Endothelial cell of umbilical vein (primary cell): ENCODE results near the gene PRRT1. TPM values are rescaled to one million over a fixed set of nuclear protein-coding genes. Genes with fewer than 3 reads are reported as not detected.
A peak's percentile ranks its signal among the peaks of the same experiment; 100 is the strongest.

ENCODE experiments used
- BruUV-seq: library from RNA; stranded (reverse); fragments of 400-500 nt; replicated peaks from 2 replicates; lab custom pipeline; 2021; lab: Mats Ljungman, UMichigan
- CTCF ChIA-PET: fragments of 300-600, 350-600 bp; sonication (Branson Sonifier 250); formaldehyde crosslinking; loops from one replicate; lab custom pipeline; 2021; ENCODE audit warnings: antibody characterized with exemption, inconsistent platforms; lab: Charles Lee
- POLR2A ChIA-PET: fragments of 300-600, 350-600 bp; sonication (Branson Sonifier 250); formaldehyde crosslinking; loops from one replicate; lab custom pipeline; 2021; ENCODE audit warnings: antibody characterized with exemption, inconsistent platforms; lab: Charles Lee
- DNase-seq: peaks from one replicate; pipeline ENCODE4 v3.0.0-alpha.2; 2011; ENCODE audit warnings: low read depth, low spot score
- FAIRE-seq: peaks from 2 replicates; lab custom pipeline; 2011; peaks lifted over from hg19 to GRCh38; lab: Jason Lieb, UNC
- H2AFZ ChIP-seq: 2 replicates; pipeline ENCODE4 v1.6.0; 2012; ENCODE audit warnings: low read depth, low read length, control low read depth, inconsistent platforms
- H3K27ac ChIP-seq: 2 replicates; pipeline ENCODE4 v1.5.1; 2011; ENCODE audit warnings: low read depth, mild to moderate bottlenecking, control low read depth, low read length, moderate library complexity; ENCODE audit not compliant: insufficient read depth
- H3K27me3 ChIP-seq, 2 experiments: 2 replicates each; pipeline versions ENCODE4 v1.6.0 to v1.6.1; 2011; ENCODE audit warnings: low read length in 2 of 2, mixed read lengths in 1 of 2; ENCODE audit not compliant: control insufficient read depth in 2 of 2, insufficient read depth in 2 of 2
- H3K36me3 ChIP-seq, 2 experiments: 2 replicates in 1 of 2; 3 replicates in 1 of 2; pipeline ENCODE4 v1.5.1; 2011; ENCODE audit warnings: low read length in 2 of 2, mild to moderate bottlenecking in 1 of 2, moderate library complexity in 1 of 2; ENCODE audit not compliant: control insufficient read depth in 2 of 2, insufficient read depth in 2 of 2; ENCODE audit errors: extremely low read depth in 1 of 2
- H3K4me1 ChIP-seq: 3 replicates; pipeline ENCODE4 v1.5.1; 2011; ENCODE audit warnings: mild to moderate bottlenecking, low read length; ENCODE audit not compliant: control insufficient read depth, insufficient read depth; ENCODE audit errors: extremely low read depth
- H3K4me2 ChIP-seq: 2 replicates; pipeline ENCODE4 v1.6.1; 2011; ENCODE audit warnings: low read length, control low read depth, mixed read lengths; ENCODE audit not compliant: insufficient read depth
- H3K4me3 ChIP-seq, 3 experiments: fragments of 200-600 bp in 1 of 3; sonication (generic), shearing (Covaris generic) in 1 of 3; replicated peaks in 1 of 3; 2 replicates each; pipeline ENCODE4 v1.5.1; 2011 to 2016; ENCODE audit warnings: control low read depth in 3 of 3, low read length in 3 of 3, mild to moderate bottlenecking in 2 of 3, inconsistent platforms in 1 of 3, low read depth in 1 of 3, moderate library complexity in 1 of 3; ENCODE audit not compliant: insufficient read depth in 1 of 3
- H3K79me2 ChIP-seq: 2 replicates; pipeline ENCODE4 v1.6.0; 2012; ENCODE audit warnings: low read length, inconsistent platforms; ENCODE audit not compliant: control insufficient read depth, insufficient read depth
- H3K9ac ChIP-seq: replicated peaks from 2 replicates; pipeline ENCODE3; 2011; ENCODE audit warnings: low read length, control low read depth; ENCODE audit not compliant: insufficient read depth; ENCODE audit errors: extremely low read depth
- H3K9me1 ChIP-seq: replicated peaks from 3 replicates; pipeline ENCODE4 v1.6.0; 2011; ENCODE audit warnings: mild to moderate bottlenecking, low read length; ENCODE audit not compliant: control insufficient read depth, insufficient read depth; ENCODE audit errors: extremely low read depth
- H3K9me3 ChIP-seq: replicated peaks from 2 replicates; pipeline ENCODE4 v1.5.1; 2012; ENCODE audit warnings: low read length, inconsistent platforms; ENCODE audit not compliant: control insufficient read depth, insufficient read depth
- H4K20me1 ChIP-seq: replicated peaks from 2 replicates; pipeline ENCODE3; 2011; ENCODE audit warnings: mild to moderate bottlenecking, low read length; ENCODE audit not compliant: control insufficient read depth, insufficient read depth; ENCODE audit errors: extremely low read depth
- EZH2 ChIP-seq: IDR thresholded peaks from 2 replicates; pipeline ENCODE4 v1.6.1; 2012; ENCODE audit warnings: borderline replicate concordance, low read depth, mild to moderate bottlenecking, moderate library complexity, low read length, inconsistent platforms; ENCODE audit not compliant: severe bottlenecking
- FOS ChIP-seq: IDR thresholded peaks from 2 replicates; pipeline ENCODE4 v1.6.1; 2011; ENCODE audit warnings: mild to moderate bottlenecking, low read length, moderate library complexity, borderline replicate concordance; ENCODE audit not compliant: insufficient read depth
- GATA2 ChIP-seq: IDR thresholded peaks from 2 replicates; pipeline ENCODE4 v1.7.0; 2011; ENCODE audit warnings: low read depth, mild to moderate bottlenecking, moderate library complexity, mixed read lengths, low read length; ENCODE audit not compliant: insufficient read length, insufficient read depth
- JUN ChIP-seq: IDR thresholded peaks from 2 replicates; pipeline ENCODE4 v1.6.1; 2011; ENCODE audit warnings: borderline replicate concordance, low read depth; ENCODE audit not compliant: insufficient read length, insufficient read depth
- MYC ChIP-seq: IDR thresholded peaks from one replicate; pipeline ENCODE4 v1.6.1; 2011; ENCODE audit warnings: mild to moderate bottlenecking, low read depth, low read length
- POLR2AphosphoS5 ChIP-seq: IDR thresholded peaks from 2 replicates; pipeline ENCODE4 v1.6.1; 2012; ENCODE audit warnings: low read depth, mild to moderate bottlenecking, control low read depth, low read length, moderate library complexity; ENCODE audit not compliant: insufficient read depth
- dilution Hi-C: fragments of 300-500 bp; cut with MboI; formaldehyde crosslinking; loops from one replicate; pipeline ENCODE4 v1.15.0; 2019; ENCODE audit warnings: low sequenced_read_pairs; ENCODE audit not compliant: extremely low pct_ligation_motif_present
- intact Hi-C: fragments of 100-400 bp; cut with micrococcal nuclease; formaldehyde crosslinking; loops from one replicate; pipeline ENCODE4 v1.10.0; 2022
- polyA plus RNA-seq, 4 experiments: library from polyadenylated mRNA; depleted of rRNA in 3 of 4; stranded (reverse) in 3 of 4; unstranded in 1 of 4; fragments of >200 nt; gene quantifications; 2 replicates each; pipeline versions ENCODE4 v1.2.1 to v1.2.3, GENCODE V29; 2011 to 2012; ENCODE audit warnings: missing spikeins in 1 of 4
- total RNA-seq: library from RNA; stranded (reverse); gene quantifications from 2 replicates; pipeline ENCODE4 v1.2.3, GENCODE V29; 2021
- TF ChIP-seq, protein P1 (sequence below), 2 donors: IDR thresholded peaks; 1 replicate in 1 of 2; 2 replicates in 1 of 2; pipeline ENCODE4 v1.5.1; 2011; ENCODE audit warnings: low read length in 2 of 2, mild to moderate bottlenecking in 2 of 2, moderate library complexity in 2 of 2, control low read depth in 1 of 2, inconsistent platforms in 1 of 2, low read depth in 1 of 2; ENCODE audit not compliant: insufficient read depth in 1 of 2; ENCODE audit errors: extremely low read depth in 1 of 2

PRRT1 gene
- total and polyA plus RNA-seq, 2 donors (not counting 3 experiments of a cell fraction or from before 2014, with no cell fraction given) = 0.55 to 1.3 TPM

DNA sequence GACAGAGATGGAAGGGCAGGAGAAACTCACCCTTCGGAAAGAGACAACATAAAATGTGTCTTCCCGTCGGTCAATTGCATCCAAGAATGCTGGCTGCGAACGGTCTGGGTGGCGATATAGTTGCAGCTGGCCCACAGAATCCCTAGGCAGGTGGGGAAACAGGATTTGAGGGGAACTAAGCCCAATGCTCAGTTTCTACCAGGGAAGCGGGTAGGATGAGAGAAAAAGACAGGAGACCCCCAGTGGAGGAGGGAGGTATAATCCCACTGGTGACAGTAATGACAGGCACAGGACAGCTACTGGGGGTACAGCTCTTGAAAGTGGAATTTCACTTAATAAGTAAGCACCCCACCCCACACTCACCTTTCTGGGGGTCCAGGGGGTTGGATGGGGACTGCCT lies 35.1 kb downstream of the PRRT1 start:
- ChIA-PET POLR2A (no interaction called here), CTCF (interaction anchor here (0.9 to 2.8 kb wide), 5 partner anchors 11 to 569 kb away, joined by 3 to 24 read pairs (median 4); partner anchors contain the start of genes ATF6B, EGFL8 and NFKBIL1)
- Histone ChIP-seq H3K36me3 (peaks cover 14 to 49% of the 10 kb centered on the region in 2 experiments), H2AFZ (no peak overlapping the region), H3K9me1 (no peaks in the 10 kb centered on the region), H3K4me1 (no peaks in the 10 kb centered on the region), H3K9ac (no peak overlapping the region), H3K4me3 (no peak overlapping the region), H3K79me2 (no peaks in the 10 kb centered on the region), H3K27ac (no peak overlapping the region), H4K20me1 (no peaks in the 10 kb centered on the region), H3K9me3 (no peaks in the 10 kb centered on the region), H3K4me2 (no peak overlapping the region), H3K27me3 (no peaks in the 10 kb centered on the region)
- FAIRE-seq (no peak), DNase-seq (no peak)
- intact Hi-C loops (loop anchor here (10.0 kb wide), 1 partner anchor 298 kb away; no protein-coding TSS in a partner anchor), dilution Hi-C loops (no loop called here)
- TF ChIP-seq EZH2 = no peak
- TF ChIP-seq GATA2 = no peak
- TF ChIP-seq, protein P1, sequence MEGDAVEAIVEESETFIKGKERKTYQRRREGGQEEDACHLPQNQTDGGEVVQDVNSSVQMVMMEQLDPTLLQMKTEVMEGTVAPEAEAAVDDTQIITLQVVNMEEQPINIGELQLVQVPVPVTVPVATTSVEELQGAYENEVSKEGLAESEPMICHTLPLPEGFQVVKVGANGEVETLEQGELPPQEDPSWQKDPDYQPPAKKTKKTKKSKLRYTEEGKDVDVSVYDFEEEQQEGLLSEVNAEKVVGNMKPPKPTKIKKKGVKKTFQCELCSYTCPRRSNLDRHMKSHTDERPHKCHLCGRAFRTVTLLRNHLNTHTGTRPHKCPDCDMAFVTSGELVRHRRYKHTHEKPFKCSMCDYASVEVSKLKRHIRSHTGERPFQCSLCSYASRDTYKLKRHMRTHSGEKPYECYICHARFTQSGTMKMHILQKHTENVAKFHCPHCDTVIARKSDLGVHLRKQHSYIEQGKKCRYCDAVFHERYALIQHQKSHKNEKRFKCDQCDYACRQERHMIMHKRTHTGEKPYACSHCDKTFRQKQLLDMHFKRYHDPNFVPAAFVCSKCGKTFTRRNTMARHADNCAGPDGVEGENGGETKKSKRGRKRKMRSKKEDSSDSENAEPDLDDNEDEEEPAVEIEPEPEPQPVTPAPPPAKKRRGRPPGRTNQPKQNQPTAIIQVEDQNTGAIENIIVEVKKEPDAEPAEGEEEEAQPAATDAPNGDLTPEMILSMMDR (IDR thresholded peaks at IDR 0.05; ENCODE audit: extremely low read depth in 1 of 2, insufficient read depth in 1 of 2, low read depth in 1 of 2, low read length in 2 of 2) = peak; percentile 27 to 35
- no TSS peak for BruUV-seq

DNA sequence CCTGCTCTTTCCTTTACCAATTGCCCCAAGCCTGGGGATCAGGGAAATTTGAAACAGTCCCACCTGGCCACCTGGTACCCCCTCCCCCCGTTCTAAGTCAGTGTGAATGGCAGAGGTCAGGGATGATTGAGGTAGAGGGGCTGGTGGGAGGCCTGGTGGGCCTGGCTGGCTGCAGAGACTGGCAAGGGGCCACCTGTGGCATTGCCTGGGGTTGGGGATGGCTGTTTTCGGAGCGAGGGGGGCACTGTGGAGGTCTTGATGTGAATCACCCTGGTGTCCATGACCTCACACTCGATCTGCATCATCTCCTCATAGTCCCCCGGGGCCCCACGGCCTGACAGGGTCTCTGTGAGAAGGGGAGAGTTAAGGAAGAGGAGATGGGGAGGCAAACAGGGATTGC lies 36.1 kb downstream of the PRRT1 start:
- CTCF ChIA-PET = interaction anchor here (0.8 to 1.0 kb wide), 2 partner anchors 77 to 80 kb away, joined by 3 read pairs; partner anchors contain the start of gene GPSM3
- H3K27me3 ChIP-seq = no peaks in the 10 kb centered on the region
- intact Hi-C loops (loop anchor here (10.0 kb wide), 1 partner anchor 299 kb away; no protein-coding TSS in a partner anchor), dilution Hi-C loops (no loop called here)
- H3K9me1 ChIP-seq = no peaks in the 10 kb centered on the region
- FAIRE-seq (no peak), DNase-seq (no peak)
- no peaks in the 10 kb centered on the region for H3K79me2 ChIP-seq
- H3K4me1 ChIP-seq = no peaks in the 10 kb centered on the region
- POLR2A ChIA-PET = no interaction called here
- H3K9ac ChIP-seq = no peak overlapping the region
- TF ChIP-seq POLR2AphosphoS5 (no peak), GATA2 (no peak), MYC (no peak), JUN (no peak), FOS (no peak)
- H3K4me2 ChIP-seq = no peak overlapping the region
- H3K36me3 ChIP-seq = peaks cover 14 to 42% of the 10 kb centered on the region in 2 experiments
- no peak overlapping the region for H3K27ac ChIP-seq
- TSS peak; percentile 49 for BruUV-seq
- no peak overlapping the region for H2AFZ ChIP-seq
- no peaks in the 10 kb centered on the region for H3K9me3 ChIP-seq
- no peak overlapping the region for H3K4me3 ChIP-seq
- no peaks in the 10 kb centered on the region for H4K20me1 ChIP-seq
